ENCODE data around the gene KDM7A. TPM values are rescaled to one million over a fixed set of nuclear protein-coding genes. Genes with fewer than 3 reads are reported as not detected.
"Not testable (repeated sequence)": the region's sequence is repeated elsewhere in the genome, so short reads cannot be mapped to it uniquely, and the experiment has no call there.

Gene KDM7A, protein sequence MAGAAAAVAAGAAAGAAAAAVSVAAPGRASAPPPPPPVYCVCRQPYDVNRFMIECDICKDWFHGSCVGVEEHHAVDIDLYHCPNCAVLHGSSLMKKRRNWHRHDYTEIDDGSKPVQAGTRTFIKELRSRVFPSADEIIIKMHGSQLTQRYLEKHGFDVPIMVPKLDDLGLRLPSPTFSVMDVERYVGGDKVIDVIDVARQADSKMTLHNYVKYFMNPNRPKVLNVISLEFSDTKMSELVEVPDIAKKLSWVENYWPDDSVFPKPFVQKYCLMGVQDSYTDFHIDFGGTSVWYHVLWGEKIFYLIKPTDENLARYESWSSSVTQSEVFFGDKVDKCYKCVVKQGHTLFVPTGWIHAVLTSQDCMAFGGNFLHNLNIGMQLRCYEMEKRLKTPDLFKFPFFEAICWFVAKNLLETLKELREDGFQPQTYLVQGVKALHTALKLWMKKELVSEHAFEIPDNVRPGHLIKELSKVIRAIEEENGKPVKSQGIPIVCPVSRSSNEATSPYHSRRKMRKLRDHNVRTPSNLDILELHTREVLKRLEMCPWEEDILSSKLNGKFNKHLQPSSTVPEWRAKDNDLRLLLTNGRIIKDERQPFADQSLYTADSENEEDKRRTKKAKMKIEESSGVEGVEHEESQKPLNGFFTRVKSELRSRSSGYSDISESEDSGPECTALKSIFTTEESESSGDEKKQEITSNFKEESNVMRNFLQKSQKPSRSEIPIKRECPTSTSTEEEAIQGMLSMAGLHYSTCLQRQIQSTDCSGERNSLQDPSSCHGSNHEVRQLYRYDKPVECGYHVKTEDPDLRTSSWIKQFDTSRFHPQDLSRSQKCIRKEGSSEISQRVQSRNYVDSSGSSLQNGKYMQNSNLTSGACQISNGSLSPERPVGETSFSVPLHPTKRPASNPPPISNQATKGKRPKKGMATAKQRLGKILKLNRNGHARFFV
- 5.0 TPM for polyA plus RNA-seq (2013, experiment 1 of 2; ENCODE audit: insufficient read length)
- polyA plus RNA-seq (2013, experiment 2 of 2; ENCODE audit: insufficient read length): 6.0 TPM

DNA sequence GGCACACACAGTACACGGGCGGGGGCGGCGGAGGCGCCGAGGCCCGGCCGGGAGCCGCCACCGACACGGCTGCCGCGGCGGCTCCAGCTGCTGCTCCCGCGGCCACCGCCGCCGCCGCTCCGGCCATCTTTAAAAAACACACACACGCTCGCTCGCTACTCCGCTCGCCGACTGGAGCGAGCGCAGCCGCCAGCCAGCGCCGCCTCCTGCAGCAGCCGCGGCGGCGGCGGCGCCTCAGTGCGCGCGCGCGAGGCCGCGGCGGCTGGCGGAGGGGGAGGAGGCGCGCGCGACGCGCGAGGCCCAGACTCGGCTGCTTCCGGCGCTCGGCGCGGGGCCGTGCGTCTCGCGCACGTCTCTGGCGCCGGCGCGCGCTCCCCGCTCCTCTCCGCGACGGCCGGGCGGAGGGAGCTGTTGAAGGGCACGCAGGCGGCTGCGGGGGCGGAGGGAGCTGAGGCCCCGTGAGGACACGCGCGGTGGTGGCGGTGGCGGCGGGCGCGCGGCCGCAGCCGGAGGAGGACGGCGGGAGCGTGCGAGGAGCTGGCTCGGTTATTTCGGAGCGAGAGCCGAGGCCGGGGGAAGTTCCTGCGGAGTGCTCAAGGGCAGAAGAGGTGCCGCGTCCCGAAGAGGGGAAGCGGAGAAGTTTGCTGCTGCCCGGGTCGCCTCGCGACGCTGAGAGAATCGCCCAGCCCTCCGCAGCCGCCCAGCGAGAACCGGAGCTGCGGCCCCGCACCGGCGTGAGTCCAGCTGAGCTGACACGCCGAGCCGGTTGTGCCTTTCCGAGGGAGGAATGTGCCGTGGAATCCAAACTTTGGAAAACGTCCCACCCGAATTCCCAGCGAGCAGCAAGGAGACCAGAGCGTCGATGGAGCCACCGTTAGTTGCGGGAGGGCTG lies at the start of gene KDM7A:
TSS of gene KDM7A (minus strand) at position 173 of the 892 bp plus-strand sequence. CDS start at position 127, 46 bp downstream.
- DNase-seq: peak; percentile 94

DNA sequence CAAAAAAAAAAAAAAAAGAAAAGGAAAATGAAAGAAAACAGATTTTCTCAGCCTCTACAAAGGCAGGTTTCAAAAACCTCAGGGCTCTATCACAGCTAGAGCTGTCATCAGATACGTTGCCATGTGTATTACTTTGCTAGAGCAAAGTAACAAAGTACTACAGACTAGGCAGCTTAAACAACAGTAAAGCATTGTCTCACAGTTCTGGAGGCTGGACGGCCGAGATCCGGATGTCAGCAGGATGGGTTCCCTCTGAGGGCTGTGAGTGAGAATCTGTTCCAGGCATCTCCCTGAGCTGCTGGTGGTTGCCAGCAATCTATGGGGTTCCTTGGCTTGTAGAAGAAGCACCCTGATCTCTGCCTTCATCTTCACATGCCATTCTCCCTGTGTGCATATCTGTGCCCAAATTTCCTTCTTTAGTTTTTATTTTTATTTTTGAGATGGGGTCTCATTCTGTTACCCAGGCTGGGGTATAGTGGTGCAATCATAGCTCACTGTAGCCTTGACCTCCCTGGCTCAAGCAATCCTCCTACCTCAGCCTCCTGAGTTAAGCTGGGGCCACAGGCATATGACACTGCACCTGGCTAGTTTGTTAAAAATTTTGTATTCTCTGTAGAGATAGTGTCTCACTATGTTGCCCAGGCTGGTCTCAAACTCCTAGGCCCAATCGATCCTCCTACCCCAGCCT lies 48.9 kb upstream of the KDM7A start:
- DNase-seq: no peak

DNA sequence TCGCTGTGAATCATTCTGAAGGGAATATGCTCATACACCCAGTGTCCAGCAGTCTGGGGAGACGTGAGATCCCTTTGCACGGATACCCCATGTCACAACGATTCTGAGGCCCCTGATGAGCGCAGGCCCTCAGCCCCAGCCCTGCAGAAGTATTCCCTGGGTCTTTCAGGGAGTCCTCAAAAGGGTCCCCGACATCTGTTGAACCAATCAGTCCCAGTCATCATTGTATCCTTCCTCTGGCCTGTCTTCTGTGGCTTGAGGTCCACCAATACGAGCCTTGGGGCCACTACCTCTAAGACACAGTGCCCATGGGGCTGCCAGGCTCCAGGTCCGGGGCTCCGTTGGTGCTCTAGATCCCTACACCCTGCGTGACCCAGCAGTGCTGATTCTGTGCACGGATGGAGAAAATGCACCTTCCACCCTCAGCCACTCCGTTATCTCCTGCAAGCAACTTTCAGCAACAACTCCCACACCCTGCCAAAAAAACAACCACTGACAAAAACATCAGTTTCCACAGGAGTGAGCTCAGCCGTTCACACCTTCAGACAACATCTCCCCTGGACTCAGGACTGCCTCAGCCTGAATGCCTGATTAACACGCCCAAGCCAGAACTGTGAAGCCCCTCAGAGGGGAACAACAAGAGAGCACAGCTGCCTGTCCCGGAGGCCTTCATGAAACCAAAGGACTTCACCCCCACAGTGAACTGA lies 46.9 kb upstream of the KDM7A start:
- DNase-seq: no peak

DNA sequence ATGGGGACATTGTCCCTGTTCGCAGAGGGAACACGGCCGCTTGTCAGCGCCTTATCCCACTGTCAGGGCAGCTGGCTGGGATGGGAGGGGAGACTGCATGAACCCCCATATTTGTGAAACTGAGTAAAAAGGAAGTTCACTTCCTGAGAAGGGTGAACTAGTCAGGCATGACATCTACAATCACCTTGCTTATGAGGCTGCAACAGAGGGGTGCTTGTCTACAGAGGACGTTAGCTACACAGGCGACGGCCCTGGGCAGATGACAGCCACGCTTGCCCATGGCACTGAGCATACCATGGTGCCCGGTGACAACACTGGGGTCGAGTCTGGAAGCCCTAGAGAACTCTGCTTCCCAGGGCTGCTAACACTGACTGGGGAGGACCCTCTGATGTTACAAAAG lies 46.0 kb upstream of the KDM7A start:
- no peak for DNase-seq

DNA sequence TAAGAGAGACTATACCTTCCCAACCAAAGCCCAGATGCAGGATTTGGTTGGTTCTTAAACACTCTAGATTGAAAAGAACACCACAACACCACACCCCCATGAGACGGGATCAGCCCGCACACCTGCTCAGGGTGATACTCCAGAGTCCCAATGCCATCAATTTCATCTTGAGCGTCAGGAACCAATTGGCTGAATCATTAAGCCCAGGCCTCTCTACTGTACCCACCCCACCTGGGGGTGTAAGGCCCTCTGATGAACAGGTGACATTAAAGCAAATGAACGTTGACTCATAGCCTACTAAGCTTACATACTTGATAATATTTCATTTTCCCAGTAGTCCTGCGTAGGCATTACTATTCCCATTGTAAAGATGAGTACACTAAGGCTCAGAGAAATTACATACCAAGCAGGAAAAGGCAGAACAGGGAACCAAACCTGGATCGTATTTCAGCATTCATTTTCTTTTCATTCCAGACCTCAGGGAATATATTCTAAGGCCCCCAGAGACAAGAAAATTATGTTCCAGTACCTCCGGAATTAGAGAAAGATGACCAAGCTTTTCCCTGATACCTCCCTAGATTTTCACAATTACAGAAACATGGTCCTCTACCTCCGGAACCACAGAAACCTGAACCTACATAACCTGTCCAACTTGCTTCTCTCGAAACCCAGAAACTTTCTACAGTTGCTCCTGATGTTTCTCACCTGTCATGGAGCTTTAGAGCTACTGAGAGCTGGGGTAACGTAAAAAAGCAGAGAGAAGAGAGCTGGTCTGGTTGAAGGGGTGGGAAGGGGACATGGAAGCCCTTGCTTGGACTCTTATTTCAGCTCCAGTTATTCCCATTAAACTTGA lies 43.1 kb upstream of the KDM7A start:
- DNase-seq: no peak

DNA sequence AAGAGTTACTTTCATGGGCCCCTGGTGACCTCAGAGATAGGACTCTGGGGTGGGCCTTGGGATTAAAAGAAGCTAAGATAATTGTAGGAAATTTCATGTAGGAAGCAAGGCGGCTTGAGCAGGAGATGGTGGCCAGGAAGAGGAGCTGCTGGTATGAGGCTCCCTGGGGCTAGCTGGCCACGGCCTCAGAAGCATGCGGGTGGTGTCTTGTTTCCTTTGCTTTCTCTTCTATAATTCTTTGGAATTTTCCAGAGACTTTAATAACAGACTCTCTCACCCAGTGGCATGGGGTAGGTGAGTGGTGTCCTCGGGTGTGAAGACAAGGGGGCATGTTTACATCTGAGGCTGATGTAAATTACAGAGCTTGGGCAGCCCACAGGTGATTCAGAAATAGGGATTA lies 41.9 kb upstream of the KDM7A start:
- no peak for DNase-seq

DNA sequence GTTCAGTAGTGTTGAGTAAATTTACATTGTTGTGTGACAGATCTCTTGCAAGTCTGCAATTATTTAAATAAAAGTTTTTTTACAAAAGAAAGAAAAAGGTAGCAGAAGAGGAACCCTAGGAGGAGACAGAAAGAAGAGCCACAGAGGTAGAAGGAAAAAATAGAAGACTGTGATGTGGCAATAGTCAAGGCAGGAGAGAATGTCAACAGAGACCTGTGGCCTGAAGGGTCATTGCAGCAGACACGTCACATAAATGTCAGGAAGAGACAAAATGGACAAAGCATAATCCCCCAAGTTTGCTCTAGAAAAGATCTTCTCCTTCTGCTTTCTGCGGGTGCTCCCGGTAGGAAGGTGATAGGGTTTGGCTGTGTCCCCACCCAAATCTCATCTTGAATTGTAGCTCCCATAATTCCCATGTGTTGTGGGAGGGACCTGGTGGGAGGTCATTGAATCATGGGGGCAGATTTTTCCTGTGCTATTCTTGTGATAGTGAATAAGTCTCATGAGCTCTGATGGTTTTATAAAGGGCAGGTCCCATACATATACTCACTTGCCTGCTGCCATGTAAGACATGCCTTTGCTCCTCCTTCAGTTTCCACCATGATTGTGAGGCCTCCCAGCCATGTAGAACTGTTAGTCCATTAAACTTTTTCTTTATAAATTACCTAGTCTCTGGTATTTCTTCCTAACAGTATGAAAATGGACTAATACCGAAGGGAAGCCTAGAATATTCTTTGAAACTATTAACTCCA lies 41.1 kb upstream of the KDM7A start:
- DNase-seq: no peak

DNA sequence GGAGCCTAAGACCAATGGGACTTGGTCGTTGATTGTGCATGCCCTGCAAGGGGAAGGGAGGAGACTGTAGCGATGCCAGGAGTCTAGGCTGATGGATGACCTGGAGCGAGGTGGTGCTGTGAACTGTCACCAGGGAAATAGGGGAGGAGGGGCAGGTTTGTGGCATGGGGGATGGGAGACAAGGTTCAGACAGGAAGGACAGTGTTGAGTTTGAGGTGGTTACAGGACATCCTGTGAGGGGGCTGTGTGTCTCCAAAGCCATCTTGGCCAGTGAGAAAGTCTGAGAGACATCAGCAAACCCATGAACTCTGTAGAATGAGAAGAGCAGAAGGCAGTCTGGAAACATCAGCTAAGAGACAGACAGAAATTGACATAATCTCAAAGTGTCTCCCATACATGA lies 38.5 kb upstream of the KDM7A start:
- no peak for DNase-seq

DNA sequence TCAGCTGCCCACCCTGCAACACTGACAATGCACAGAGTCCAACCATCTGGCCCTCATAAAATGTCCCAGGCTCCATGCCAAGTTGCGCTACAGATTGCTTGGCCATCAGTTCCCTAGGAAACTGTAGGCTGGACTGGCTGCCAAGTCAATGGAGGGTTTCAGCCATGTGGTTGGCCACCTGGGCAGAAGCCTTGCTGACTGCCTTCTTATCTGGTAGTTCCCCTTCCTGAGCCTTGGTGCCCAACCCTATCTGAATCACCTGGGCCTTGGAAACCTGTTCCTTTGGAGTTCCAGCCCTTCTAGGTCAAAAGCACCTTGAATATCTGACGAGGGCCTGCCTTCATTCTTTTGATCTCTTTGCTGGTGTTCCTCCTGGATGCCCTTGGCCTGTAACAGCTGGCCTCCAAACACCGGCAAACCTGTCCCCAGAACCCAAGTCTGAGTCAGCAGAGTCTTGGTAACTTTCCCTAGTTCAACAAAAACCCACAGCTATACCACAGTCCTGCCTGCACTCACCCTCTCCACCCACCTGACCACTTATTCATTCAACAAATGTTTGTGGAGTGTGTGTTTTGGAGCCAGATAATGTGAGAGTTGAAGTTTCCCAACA lies 37.4 kb upstream of the KDM7A start:
- DNase-seq: no peak

DNA sequence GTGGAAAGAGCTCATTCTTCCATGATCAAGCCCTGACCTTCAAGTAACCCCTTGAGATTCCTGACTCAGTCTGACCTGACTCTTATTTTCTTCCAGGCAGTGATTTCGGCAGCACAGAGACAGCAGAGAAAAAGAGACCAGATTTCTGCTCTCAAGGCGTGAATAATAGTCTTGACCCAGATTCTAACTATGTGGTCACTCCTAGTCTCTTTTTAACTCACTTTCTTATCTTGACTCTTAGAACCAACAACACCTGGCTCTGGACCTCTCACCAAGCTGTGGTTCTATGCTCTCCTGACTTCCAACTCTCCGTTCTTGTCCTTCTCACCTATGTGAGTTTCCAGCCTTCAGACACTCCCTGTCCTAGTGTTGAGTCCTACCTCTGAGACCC lies 36.9 kb upstream of the KDM7A start:
- DNase-seq: no peak

DNA sequence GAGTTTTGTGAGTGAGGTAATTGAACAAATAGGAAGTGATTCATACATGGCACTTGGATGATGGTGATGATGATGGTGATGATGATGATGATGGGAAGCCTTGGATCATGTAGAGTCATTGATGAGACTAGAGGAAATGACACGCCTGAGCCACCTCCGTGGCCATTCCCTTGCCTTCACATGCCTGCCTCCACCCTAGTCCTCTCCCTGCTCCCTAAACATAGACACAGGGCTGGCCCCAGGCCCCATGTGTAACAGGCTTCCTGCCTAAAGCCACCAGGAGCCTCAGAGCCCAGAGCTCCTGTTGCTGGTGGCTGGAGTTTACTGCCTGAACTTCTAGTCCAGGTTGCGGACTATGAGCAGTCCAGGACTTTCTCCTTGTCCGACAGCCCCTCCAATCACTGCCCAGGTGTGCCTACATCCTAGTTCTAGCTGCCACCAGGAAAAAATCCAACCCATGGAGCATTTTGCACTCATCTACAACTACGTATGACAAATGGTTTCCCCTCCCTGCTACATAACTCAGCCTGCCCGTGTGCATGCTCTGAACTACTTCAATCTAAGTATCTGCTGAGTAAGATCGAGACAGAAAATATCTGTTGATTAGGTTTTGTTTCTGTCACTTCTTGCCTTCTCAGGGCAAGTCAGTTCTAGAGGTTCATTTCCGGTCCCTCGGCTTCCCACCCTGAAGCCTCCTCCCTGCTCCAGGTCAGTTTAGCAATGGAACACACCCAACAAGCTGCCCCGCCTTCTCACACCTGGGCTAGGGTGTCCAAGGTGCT lies 35.5 kb upstream of the KDM7A start:
- DNase-seq: peak; percentile 51

DNA sequence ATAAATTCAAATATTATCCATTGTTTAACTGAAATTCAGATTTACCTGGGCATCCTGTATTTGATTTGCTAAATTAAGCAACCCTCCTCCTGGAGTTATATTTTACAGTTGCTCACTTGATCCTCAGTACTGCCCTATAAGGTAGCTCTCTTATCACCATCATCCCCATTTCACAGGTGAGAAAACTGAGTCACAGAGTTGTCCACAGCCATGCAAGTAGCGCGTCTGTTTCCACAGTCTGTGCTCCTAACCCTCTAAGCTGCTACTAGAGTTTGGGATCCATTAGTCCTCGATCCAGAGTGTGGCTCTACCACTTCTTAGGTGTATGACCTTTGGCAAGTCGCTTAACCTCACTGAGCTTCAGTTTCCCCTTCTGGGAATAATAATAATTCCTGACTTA lies 34.9 kb upstream of the KDM7A start:
- DNase-seq: no peak

DNA sequence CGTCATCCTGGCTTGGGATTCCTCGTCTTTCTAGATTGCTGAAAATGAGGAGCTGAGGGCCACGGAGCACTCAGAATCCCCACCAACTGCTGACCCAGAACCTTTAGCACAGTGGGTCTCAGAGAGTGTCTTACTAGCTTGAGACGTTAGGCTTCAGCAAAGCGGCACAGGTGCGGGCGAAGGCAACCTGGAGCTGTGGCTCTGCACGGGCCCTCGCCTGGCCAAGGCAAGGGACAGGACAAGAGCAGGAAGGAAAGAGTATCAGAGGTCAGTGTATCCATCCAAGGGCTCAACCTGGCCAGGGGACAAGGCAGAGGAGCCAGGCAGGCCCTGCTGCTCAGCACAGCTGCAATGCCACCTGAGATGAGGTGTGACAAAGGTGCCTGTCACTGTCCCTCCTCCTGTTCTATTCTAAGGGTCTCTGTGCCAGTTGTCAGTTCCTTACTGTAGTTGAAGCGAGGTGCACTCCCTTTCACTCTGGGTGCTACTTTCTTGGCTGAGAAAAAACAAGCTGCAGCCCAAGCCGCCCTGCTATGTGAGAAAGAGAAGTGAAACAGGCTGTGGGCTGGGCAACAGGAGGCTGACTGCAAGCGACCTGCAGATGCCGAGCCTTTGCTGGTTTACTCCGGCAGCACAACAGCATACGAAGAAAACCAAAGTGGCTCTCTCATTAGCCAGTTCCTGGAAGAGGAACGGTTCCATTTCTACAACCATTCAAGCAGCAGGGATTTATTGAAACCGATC lies 33.3 kb upstream of the KDM7A start:
- DNase-seq: no peak

DNA sequence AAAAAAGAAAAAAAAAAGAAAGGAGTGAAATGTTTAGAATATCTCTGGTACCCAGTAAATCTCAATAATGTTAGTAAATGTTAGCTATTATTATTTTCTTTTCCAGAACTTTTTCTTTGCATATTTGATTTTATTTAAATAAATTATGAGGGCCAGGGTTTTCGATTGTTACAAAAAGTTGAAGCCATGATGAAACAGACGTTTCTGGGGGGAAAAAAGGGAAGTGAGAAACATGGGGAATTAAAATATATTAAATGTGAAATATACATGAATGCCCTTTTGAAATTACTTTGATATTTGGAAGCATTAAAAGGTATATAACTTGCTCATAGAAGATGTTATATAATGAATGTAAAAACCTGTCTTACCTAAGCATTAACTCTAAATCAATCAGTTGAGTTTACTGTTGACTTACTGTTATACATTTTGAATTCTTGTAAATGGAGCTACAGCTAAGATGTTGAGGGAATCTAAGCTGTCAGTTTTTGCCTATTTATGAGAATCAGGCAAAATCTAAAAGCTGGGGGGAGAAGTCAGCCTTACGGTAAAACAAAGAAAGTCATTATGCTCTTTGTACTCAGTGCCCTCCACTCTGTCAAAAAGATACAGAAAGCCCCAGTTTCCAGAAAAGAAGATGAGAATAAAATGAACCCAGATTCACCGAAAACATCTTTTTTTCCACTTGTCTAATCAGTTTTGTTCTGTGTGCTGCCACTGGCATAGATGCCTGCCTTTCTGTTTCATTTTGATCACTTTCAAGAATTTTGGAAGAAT lies 30.0 kb upstream of the KDM7A start:
- DNase-seq: no peak

DNA sequence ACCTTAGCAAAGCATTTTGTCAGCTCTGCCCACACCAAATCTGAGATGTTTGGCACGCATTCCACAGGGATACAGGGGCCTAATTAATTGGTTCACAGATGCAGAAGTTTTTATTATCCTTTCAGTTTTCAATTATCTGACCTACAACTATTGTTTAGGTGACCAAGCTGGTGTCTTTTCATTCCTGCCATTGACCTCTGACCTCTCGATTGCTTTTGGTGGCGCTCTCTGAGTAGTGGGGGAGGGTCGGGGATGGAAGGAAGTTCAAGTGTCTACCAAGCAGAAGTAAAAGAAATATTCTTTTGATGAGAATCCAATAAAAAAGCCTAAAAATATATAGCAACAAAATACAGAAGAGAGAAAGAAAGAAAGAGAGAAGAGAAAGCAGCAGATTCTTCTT lies 28.8 kb upstream of the KDM7A start:
- DNase-seq: no peak

DNA sequence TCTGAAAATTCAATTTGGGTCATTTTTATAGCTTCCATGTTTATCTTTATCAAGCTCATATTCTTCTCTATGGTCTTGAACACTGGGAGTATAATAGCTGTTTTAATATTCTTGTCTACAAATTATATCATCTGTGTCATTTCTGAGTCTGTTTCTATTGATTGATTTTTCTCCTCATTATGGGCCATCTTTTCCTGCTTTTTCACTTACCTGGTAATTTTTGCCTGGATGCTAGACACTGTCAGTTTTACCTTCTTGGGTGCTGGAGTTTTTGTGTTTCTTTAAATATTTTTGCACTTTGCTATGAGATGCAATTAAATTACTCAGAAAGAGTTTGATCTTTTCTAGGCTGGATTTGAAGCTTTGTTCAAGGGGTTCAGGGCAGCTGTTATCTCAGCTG lies 26.8 kb upstream of the KDM7A start:
- no peak for DNase-seq

DNA sequence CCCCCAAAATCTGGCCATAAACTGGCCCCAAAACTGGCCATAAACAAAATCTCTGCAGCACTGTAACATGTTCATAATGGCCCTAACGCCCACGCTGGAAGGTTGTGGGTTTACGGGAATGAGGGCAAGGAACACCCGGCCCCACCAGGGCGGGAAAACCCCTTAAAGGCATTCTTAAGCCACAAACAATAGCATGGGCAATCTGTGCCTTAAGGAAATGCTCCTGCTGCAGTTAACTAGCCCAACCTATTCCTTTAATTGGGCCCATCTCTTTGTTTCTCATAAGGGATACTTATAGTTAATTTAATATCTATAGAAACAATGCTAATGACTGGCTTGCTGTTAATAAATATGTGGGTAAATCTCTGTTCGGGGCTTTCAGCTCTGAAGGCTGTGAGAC lies 26.2 kb upstream of the KDM7A start:
- not testable (repeated sequence) for DNase-seq

All from fibroblast of skin of back (primary cell).